BE2C (cell line): ENCODE results near the gene KCNK5.

Experiments used
- DNase-seq: peaks from one replicate; pipeline ENCODE4 v3.0.0-alpha.2; 2020
- H3K27me3 ChIP-seq: fragments of 250-450 bp; sonication (Bioruptor Pico); 2 replicates; pipeline ENCODE4 v1.5.1; 2020; ENCODE audit warnings: mild to moderate bottlenecking
- H3K36me3 ChIP-seq: fragments of 250-450 bp; sonication (Bioruptor Pico); 2 replicates; pipeline ENCODE4 v1.5.1; 2020; ENCODE audit warnings: mild to moderate bottlenecking
- H3K4me1 ChIP-seq: fragments of 250-450 bp; sonication (Bioruptor Pico); 2 replicates; pipeline ENCODE4 v1.5.1; 2020
- H3K4me3 ChIP-seq: 2 replicates; pipeline ENCODE4 v1.5.1; 2011; ENCODE audit warnings: low read depth, low read length
- H3K9me3 ChIP-seq: fragments of 250-450 bp; sonication (Bioruptor Pico); 2 replicates; pipeline ENCODE4 v1.5.1; 2020
- CTCF ChIP-seq: IDR thresholded peaks from 2 replicates; pipeline ENCODE4 v1.5.1; 2012; ENCODE audit warnings: mild to moderate bottlenecking, low read depth, low read length

KCNK5 gene

GRCh38 chr6:39236742-39237141, 7.5 kb upstream of the KCNK5 start:
- H3K9me3 ChIP-seq, result no peaks in the 10 kb centered on the region
- H3K27me3 ChIP-seq, result no peaks in the 10 kb centered on the region
- no peak overlapping the region for H3K4me3 ChIP-seq
- no peaks in the 10 kb centered on the region for H3K36me3 ChIP-seq
- no peaks in the 10 kb centered on the region for H3K4me1 ChIP-seq
- DNase-seq, result no peak
- TF ChIP-seq CTCF, result no peak

GRCh38 chr6:39233333-39233732, 4.1 kb upstream of the KCNK5 start:
- DNase-seq, result no peak
- no peak for TF ChIP-seq CTCF
- Histone ChIP-seq H3K9me3 (no peaks in the 10 kb centered on the region), H3K36me3 (no peaks in the 10 kb centered on the region), H3K4me1 (no peaks in the 10 kb centered on the region), H3K27me3 (peaks cover 9% of the 10 kb centered on the region), H3K4me3 (no peak overlapping the region)

- H3K36me3 ChIP-seq, result no peaks in the 10 kb centered on the region
- TF ChIP-seq CTCF, result no peak
- H3K27me3 ChIP-seq, result peaks cover 16% of the 10 kb centered on the region
- DNase-seq, result no peak
- H3K4me3 ChIP-seq, result no peak overlapping the region
- no peaks in the 10 kb centered on the region for H3K4me1 ChIP-seq
- H3K9me3 ChIP-seq, result no peaks in the 10 kb centered on the region
Measured at GRCh38 chr6:39231521-39232243, 2.4 kb upstream of the KCNK5 start.

- Histone ChIP-seq H3K27me3 (peaks cover 16% of the 10 kb centered on the region), H3K9me3 (no peaks in the 10 kb centered on the region), H3K4me1 (no peaks in the 10 kb centered on the region), H3K36me3 (no peaks in the 10 kb centered on the region), H3K4me3 (no peak overlapping the region)
- TF ChIP-seq CTCF, result no peak
- DNase-seq, result no peak
Measured at GRCh38 chr6:39230654-39231035, 1.4 kb upstream of the KCNK5 start.

- TF ChIP-seq CTCF, result no peak
- H3K9me3 ChIP-seq, result no peaks in the 10 kb centered on the region
- DNase-seq, result no peak
- H3K4me1 ChIP-seq, result no peaks in the 10 kb centered on the region
- H3K27me3 ChIP-seq, result peaks cover 16% of the 10 kb centered on the region
- H3K4me3 ChIP-seq, result peak overlapping the region; percentile 46
- H3K36me3 ChIP-seq, result no peaks in the 10 kb centered on the region
Measured at GRCh38 chr6:39228111-39228971, 934 bp downstream of the KCNK5 start.

- no peak for TF ChIP-seq CTCF
- Histone ChIP-seq H3K27me3 (peaks cover 16% of the 10 kb centered on the region), H3K4me3 (no peak overlapping the region), H3K4me1 (no peaks in the 10 kb centered on the region), H3K36me3 (no peaks in the 10 kb centered on the region), H3K9me3 (no peaks in the 10 kb centered on the region)
- no peak for DNase-seq
Measured at GRCh38 chr6:39227476-39227875, 1.8 kb downstream of the KCNK5 start.
